MM.1S (cell line): ENCODE measurements around the gene HPSE2.

Source experiments
- DNase-seq: peaks from one replicate; pipeline ENCODE4 v3.0.0-alpha.2; 2015
- H2AFZ ChIP-seq: fragments of 300-600 bp; sonication (generic); 2 replicates; pipeline ENCODE4 v1.6.0; 2016; ENCODE audit warnings: antibody characterized with exemption, low read length
- H3F3A ChIP-seq: fragments of 300-600 bp; sonication (generic); 2 replicates; pipeline ENCODE4 v1.6.1; 2016; ENCODE audit warnings: mild to moderate bottlenecking, antibody characterized with exemption, low read length, moderate library complexity, mixed read lengths; ENCODE audit not compliant: insufficient read depth
- H3K27ac ChIP-seq: fragments of 300-600 bp; sonication (generic); 2 replicates; pipeline ENCODE4 v1.5.1; 2016; ENCODE audit warnings: mild to moderate bottlenecking, low read length
- H3K27me3 ChIP-seq: fragments of 300-600 bp; sonication (generic); replicated peaks from 2 replicates; pipeline ENCODE4 v1.6.0; 2016; ENCODE audit warnings: low read length; ENCODE audit not compliant: insufficient read depth
- H3K36me3 ChIP-seq: fragments of 300-600 bp; sonication (generic); replicated peaks from 2 replicates; pipeline ENCODE4 v1.6.1; 2016; ENCODE audit warnings: mild to moderate bottlenecking, low read length, mixed read lengths; ENCODE audit not compliant: insufficient read depth
- H3K4me1 ChIP-seq: fragments of 300-600 bp; sonication (generic); 2 replicates; pipeline ENCODE4 v1.6.1; 2016; ENCODE audit warnings: low read length, mixed read lengths
- H3K4me2 ChIP-seq: fragments of 300-600 bp; sonication (generic); 2 replicates; pipeline ENCODE4 v1.6.0; 2016; ENCODE audit warnings: low read depth, low read length
- H3K4me3 ChIP-seq: fragments of 300-600 bp; sonication (generic); 2 replicates; pipeline ENCODE4 v1.5.1; 2016; ENCODE audit warnings: low read length, mixed read lengths
- H3K79me2 ChIP-seq: fragments of 300-600 bp; sonication (generic); 2 replicates; pipeline ENCODE4 v1.6.1; 2016; ENCODE audit warnings: mixed run types, low read length, mixed read lengths
- H3K9ac ChIP-seq: fragments of 300-600 bp; sonication (generic); 2 replicates; pipeline ENCODE4 v1.6.1; 2016; ENCODE audit warnings: low read length, mixed read lengths
- H3K9me2 ChIP-seq: fragments of 300-600 bp; sonication (generic); replicated peaks from 2 replicates; pipeline ENCODE4 v1.6.1; 2016; ENCODE audit warnings: mild to moderate bottlenecking, low read length, mixed read lengths; ENCODE audit not compliant: insufficient read depth
- H3K9me3 ChIP-seq: fragments of 300-600 bp; sonication (generic); replicated peaks from 2 replicates; pipeline ENCODE4 v1.6.1; 2016; ENCODE audit warnings: mild to moderate bottlenecking, low read length, mixed read lengths; ENCODE audit not compliant: insufficient read depth
- H4K20me1 ChIP-seq: fragments of 300-600 bp; sonication (generic); 2 replicates; pipeline ENCODE4 v1.6.1; 2016; ENCODE audit warnings: mild to moderate bottlenecking, low read length, moderate library complexity, mixed read lengths; ENCODE audit not compliant: insufficient read depth
- CTCF ChIP-seq: fragments of 300-600 bp; sonication (generic); IDR thresholded peaks from 2 replicates; pipeline ENCODE4 v1.5.1; 2016; ENCODE audit warnings: antibody characterized with exemption, low read length, mixed read lengths
- EZH2 ChIP-seq: fragments of 300-600 bp; sonication (generic); optimal IDR thresholded peaks from 2 replicates; pipeline ENCODE3; 2017; ENCODE audit warnings: low read depth, mild to moderate bottlenecking, antibody characterized with exemption, low read length, mixed read lengths
- EZH2phosphoT487 ChIP-seq: fragments of 300-600 bp; sonication (generic); IDR thresholded peaks from 2 replicates; pipeline ENCODE4 v1.6.1; 2018; ENCODE audit warnings: antibody characterized with exemption, low read length

Gene HPSE2

DNA sequence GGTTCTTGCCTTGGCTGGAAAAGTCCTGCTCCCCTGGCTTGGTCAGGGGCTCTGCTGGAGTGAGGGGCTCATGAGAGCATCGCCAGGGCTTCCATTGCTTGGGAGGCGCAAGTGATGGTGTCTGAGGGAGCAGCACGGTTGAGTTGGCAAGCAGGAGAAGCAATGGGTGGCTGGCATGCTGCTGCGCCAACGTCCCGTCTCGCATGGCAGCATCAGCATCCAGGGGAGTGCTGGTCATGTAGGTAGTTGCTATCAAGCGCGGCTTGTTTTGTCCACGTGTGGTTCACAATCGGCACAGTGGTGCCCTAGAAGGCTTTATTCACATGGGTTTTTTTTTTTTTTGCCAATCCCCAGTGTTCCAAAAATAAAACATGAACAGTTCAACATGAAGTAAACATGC lies 824.5 kb downstream of the HPSE2 start:
- Histone ChIP-seq H3K27ac (peak overlapping the region; percentile 85), H3K79me2 (peaks cover 9% of the 10 kb centered on the region), H3K27me3 (no peaks in the 10 kb centered on the region), H3K4me1 (peaks cover 34% of the 10 kb centered on the region), H2AFZ (0 out of 2 replicates have a peak overlapping the region, but pooled peaks have one; percentile 18), H3K36me3 (no peaks in the 10 kb centered on the region), H3F3A (peaks cover 18% of the 10 kb centered on the region), H3K4me2 (peak overlapping the region; percentile 51), H3K9me2 (no peaks in the 10 kb centered on the region), H3K9me3 (no peaks in the 10 kb centered on the region), H3K4me3 (no peak overlapping the region), H4K20me1 (no peaks in the 10 kb centered on the region), H3K9ac (no peak overlapping the region)
- TF ChIP-seq CTCF = no peak
- no peak for TF ChIP-seq EZH2phosphoT487
- no peak for TF ChIP-seq EZH2
- DNase-seq = peak; percentile 22

- H3K4me3 ChIP-seq = no peak overlapping the region
- peaks cover 9% of the 10 kb centered on the region for H3K79me2 ChIP-seq
- no peaks in the 10 kb centered on the region for H3K27me3 ChIP-seq
- H3K4me1 ChIP-seq = peaks cover 34% of the 10 kb centered on the region
- H3K9ac ChIP-seq = no peak overlapping the region
- no peak for DNase-seq
- no peaks in the 10 kb centered on the region for H3K9me2 ChIP-seq
- TF ChIP-seq CTCF (no peak), EZH2phosphoT487 (no peak), EZH2 (no peak)
- H4K20me1 ChIP-seq = no peaks in the 10 kb centered on the region
- H3K36me3 ChIP-seq = no peaks in the 10 kb centered on the region
- no peaks in the 10 kb centered on the region for H3K9me3 ChIP-seq
- H3K4me2 ChIP-seq = no peak overlapping the region
- peak overlapping the region; percentile 85; the same call in 1 of the 2 replicates for H3K27ac ChIP-seq
- peaks cover 18% of the 10 kb centered on the region for H3F3A ChIP-seq
- H2AFZ ChIP-seq = no peak overlapping the region
Measured at GRCh38 chr10:98410759-98411158, 824.9 kb downstream of the HPSE2 start.

DNA sequence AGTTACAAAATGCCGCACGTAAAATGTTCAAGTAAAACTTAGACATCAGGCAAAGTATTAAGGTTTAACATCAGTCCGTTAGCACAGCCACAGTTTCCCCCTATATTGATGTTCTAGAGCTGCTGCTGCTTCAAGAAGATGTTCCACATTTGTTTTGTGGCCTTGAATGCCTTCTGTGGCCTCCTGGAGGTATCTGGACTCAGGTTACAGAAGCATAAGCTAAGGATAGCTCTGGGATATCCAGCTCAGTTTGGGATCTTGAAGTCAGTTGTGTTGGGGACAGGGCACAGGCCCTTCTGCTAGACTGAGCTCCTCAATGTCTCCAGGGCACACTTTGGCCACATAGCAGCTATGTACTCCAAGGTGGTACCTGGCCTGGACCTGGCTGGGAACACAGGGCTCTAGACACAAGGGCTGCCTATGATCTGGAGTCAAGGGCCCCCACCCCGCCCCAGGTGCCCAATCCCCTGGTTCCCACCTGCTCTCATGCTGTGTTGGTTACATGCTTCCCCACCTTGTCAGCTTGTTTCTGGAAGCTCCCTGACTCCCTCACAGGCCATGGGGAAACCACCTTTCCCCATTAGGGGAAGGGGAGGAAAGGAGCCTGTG lies 825.4 kb downstream of the HPSE2 start:
- H3K27me3 ChIP-seq = no peaks in the 10 kb centered on the region
- H3K79me2 ChIP-seq = peaks cover 9% of the 10 kb centered on the region
- H2AFZ ChIP-seq = no peak overlapping the region
- no peak overlapping the region for H3K4me3 ChIP-seq
- H3K27ac ChIP-seq = no peak overlapping the region
- H3K4me1 ChIP-seq = peaks cover 29% of the 10 kb centered on the region
- no peak overlapping the region for H3K4me2 ChIP-seq
- H3K9me3 ChIP-seq = no peaks in the 10 kb centered on the region
- no peaks in the 10 kb centered on the region for H4K20me1 ChIP-seq
- TF ChIP-seq CTCF (no peak), EZH2 (no peak), EZH2phosphoT487 (no peak)
- no peak for DNase-seq
- no peaks in the 10 kb centered on the region for H3K36me3 ChIP-seq
- no peaks in the 10 kb centered on the region for H3K9me2 ChIP-seq
- no peak overlapping the region for H3K9ac ChIP-seq
- H3F3A ChIP-seq = peaks cover 18% of the 10 kb centered on the region
